Thyroid gland (tissue), 4 donors: ENCODE data around the gene EFNA1.

Experiments used
- CTCF ChIP-seq, 6 experiments: fragments of 200-600 bp in 3 of 6; fragments of 450-650 bp in 3 of 6; sonication (generic) in 3 of 6; IDR thresholded peaks; one replicate each; pipeline ENCODE4 v1.5.1; 2016 to 2019; ENCODE audit warnings: antibody characterized with exemption in 6 of 6, mild to moderate bottlenecking in 2 of 6, inconsistent platforms in 1 of 6, moderate library complexity in 1 of 6
- POLR2A ChIP-seq, 2 donors: fragments of 450-650 bp; IDR thresholded peaks; one replicate each; pipeline ENCODE4 v1.6.1; 2017; ENCODE audit warnings: antibody characterized with exemption in 2 of 2, mild to moderate bottlenecking in 2 of 2, moderate library complexity in 1 of 2

- TF ChIP-seq CTCF (IDR thresholded peaks at IDR 0.05) (no peak), POLR2A (IDR thresholded peaks at IDR 0.05) (no peak)
These were observed 6.2 kb downstream of the EFNA1 start for GRCh38 chr1:155133799-155134281.
